ENCODE measurements around the gene C9.

C9 gene

GRCh38 chr5:39364367-39364766 is at the start of gene C9:
Gene C9 (minus strand): TSS chr5:39364495. CDS start chr5:39364464, 31 bp downstream.
- Histone ChIP-seq H3K4me1 (ENCODE audit: control insufficient read depth, insufficient read depth, low read length) (no peaks in the 10 kb centered on the region), H3K27ac (ENCODE audit: extremely low read depth, low read depth, low read length) (no peak within 1 kb of the TSS), H3K4me3 (ENCODE audit: low read depth, low read length) (no peak within 1 kb of the TSS), H3K36me3 (ENCODE audit: control insufficient read depth in 2 of 2, insufficient read depth in 1 of 2, low read length in 2 of 2) (no peaks in the 10 kb centered on the region), H3K9me3 (ENCODE audit: control insufficient read depth, insufficient read depth, low read depth, low read length) (no peaks in the 10 kb centered on the region)
- POLR2A ChIA-PET = no interaction called here
- CTCF ChIA-PET = interaction anchor here (0.6 kb wide), 1 partner anchor 549 kb away, joined by 5 read pairs; no protein-coding TSS in a partner anchor
- TF ChIP-seq ZNF510 (tag by site-specific recombination; IDR thresholded peaks at IDR 0.05; ENCODE audit: insufficient replicate concordance) (no peak), YY1 (tag by site-specific recombination; IDR thresholded peaks at IDR 0.05) (no peak), ZNF433 (tag by site-specific recombination; IDR thresholded peaks at IDR 0.05; ENCODE audit: low read depth) (no peak), ZNF146 (tag by site-specific recombination; IDR thresholded peaks at IDR 0.05) (no peak), KLF7 (tag by site-specific recombination; IDR thresholded peaks at IDR 0.05; ENCODE audit: borderline replicate concordance) (no peak), ZNF19 (tag by site-specific recombination; IDR thresholded peaks at IDR 0.05; ENCODE audit: low read depth) (no peak), ZFP3 (tag by site-specific recombination; IDR thresholded peaks at IDR 0.05; ENCODE audit: low read depth) (no peak), KLF16 (tag by site-specific recombination; IDR thresholded peaks at IDR 0.05) (no peak), SALL2 (tag by site-specific recombination; IDR thresholded peaks at IDR 0.05; ENCODE audit: borderline replicate concordance) (no peak), ZNF548 (tag by site-specific recombination; IDR thresholded peaks at IDR 0.05) (no peak), PRDM4 (tag by site-specific recombination; IDR thresholded peaks at IDR 0.05) (no peak)

- ChIA-PET POLR2A (interaction anchor here (1.8 kb wide), 1 partner anchor 11 kb away, joined by 5 read pairs; the partner anchor contains the start of gene DAB2), CTCF (interaction anchor here (0.6 to 1.4 kb wide), 5 partner anchors 11 to 197 kb away, joined by 3 to 10 read pairs (median 3); partner anchors contain the start of gene DAB2)
- no peaks in the 10 kb centered on the region for H3K36me3 ChIP-seq (ENCODE audit: control insufficient read depth in 2 of 2, insufficient read depth in 1 of 2, low read length in 2 of 2)
- H3K4me3 ChIP-seq (ENCODE audit: low read depth, low read length) = no peak overlapping the region
- no peak overlapping the region for H3K27ac ChIP-seq (ENCODE audit: extremely low read depth, low read depth, low read length)
- TF ChIP-seq MYNN (tag by site-specific recombination; IDR thresholded peaks at IDR 0.05; ENCODE audit: borderline replicate concordance) (no peak), ZNF280C (tag by site-specific recombination; IDR thresholded peaks at IDR 0.05) (no peak), ZNF423 (tag by site-specific recombination; IDR thresholded peaks at IDR 0.05) (no peak), ZNF426 (tag by site-specific recombination; IDR thresholded peaks at IDR 0.05) (no peak), ZNF529 (tag by site-specific recombination; IDR thresholded peaks at IDR 0.05; ENCODE audit: insufficient replicate concordance) (no peak), PRDM1 (tag by site-specific recombination; IDR thresholded peaks at IDR 0.05) (no peak), OSR2 (tag by site-specific recombination; IDR thresholded peaks at IDR 0.05) (no peak), OVOL3 (tag by site-specific recombination; IDR thresholded peaks at IDR 0.05) (no peak), ZNF510 (tag by site-specific recombination; IDR thresholded peaks at IDR 0.05; ENCODE audit: insufficient replicate concordance) (no peak), ZNF391 (tag by site-specific recombination; IDR thresholded peaks at IDR 0.05; ENCODE audit: borderline replicate concordance, low read depth) (no peak), KLF16 (tag by site-specific recombination; IDR thresholded peaks at IDR 0.05) (no peak), ZBTB26 (tag by site-specific recombination; optimal IDR thresholded peaks at IDR 0.05) (no peak), TCF7L2 (IDR thresholded peaks at IDR 0.05; ENCODE audit: borderline replicate concordance, low read depth, low read length) (no peak), ZNF624 (tag by site-specific recombination; IDR thresholded peaks at IDR 0.05) (no peak), REPIN1 (tag by site-specific recombination; IDR thresholded peaks at IDR 0.05; ENCODE audit: low read depth) (no peak)
- H3K9me3 ChIP-seq (ENCODE audit: control insufficient read depth, insufficient read depth, low read depth, low read length) = no peaks in the 10 kb centered on the region
- 0 out of 2 replicates have a peak, but pooled peaks cover 3% of the 10 kb centered on the region for H3K4me1 ChIP-seq (ENCODE audit: control insufficient read depth, insufficient read depth, low read length)
These were observed 49.5 kb upstream of the C9 start for GRCh38 chr5:39413771-39414170.

Measured in HEK293 (cell line).